GM12878 (cell line): ENCODE data around the gene PSMD12. TPM values are rescaled to one million over a fixed set of nuclear protein-coding genes. Genes with fewer than 3 reads are reported as not detected.

Source experiments
- ATAC-seq: fragments of 200-7000 bp; cut with Tn5 transposase; 3 replicates; pipeline ENCODE4 v1.9.1; 2020; ENCODE audit warnings: mild to moderate bottlenecking, moderate library complexity
- BruUV-seq: library from RNA; stranded (reverse); fragments of 400-500 nt; replicated peaks from 2 replicates; lab custom pipeline; 2021; lab: Mats Ljungman, UMichigan
- CTCF ChIA-PET: fragments of 300-600 bp; sonication (Branson Sonifier 250); formaldehyde crosslinking; extraction: SDS; loops from one replicate; lab custom pipeline; 2021; ENCODE audit warnings: inconsistent platforms; lab: Yijun Ruan, JAX
- POLR2A ChIA-PET: fragments of 350-600 bp; formaldehyde crosslinking; extraction: SDS; loops from one replicate; lab custom pipeline; 2021; ENCODE audit warnings: inconsistent platforms; lab: Charles Lee
- RAD21 ChIA-PET: fragments of 300-600 bp; sonication (Branson Sonifier 250); formaldehyde crosslinking; loops from one replicate; lab custom pipeline; 2023; ENCODE audit warnings: antibody characterized with exemption; ENCODE audit not compliant: unreplicated experiment; lab: Charles Lee
- SMC1A ChIA-PET: fragments of 300-600 bp; sonication (Branson Sonifier 250); formaldehyde crosslinking; loops from one replicate; lab custom pipeline; 2023; ENCODE audit not compliant: unreplicated experiment, uncharacterized antibody; lab: Charles Lee
- DNase-seq: peaks from one replicate; pipeline ENCODE4 v3.0.0-alpha.2; 2011; ENCODE audit warnings: low read depth, low spot score
- FAIRE-seq: peaks from 3 replicates; lab custom pipeline; 2011; peaks lifted over from hg19 to GRCh38; lab: Jason Lieb, UNC
- H2AFZ ChIP-seq: 2 replicates; pipeline ENCODE4 v1.6.0; 2011; ENCODE audit warnings: low read depth, low read length, control low read depth; ENCODE audit not compliant: control insufficient read depth
- H3K27ac ChIP-seq: 2 replicates; pipeline ENCODE4 v1.5.1; 2011; ENCODE audit warnings: control low read depth; ENCODE audit not compliant: control insufficient read depth, insufficient read depth
- H3K27me3 ChIP-seq, 2 experiments: replicated peaks in 1 of 2; 2 replicates each; pipeline versions ENCODE4 v1.6.0 to v1.6.1; 2011; ENCODE audit warnings: low read length in 1 of 2; ENCODE audit not compliant: control insufficient read depth in 2 of 2, insufficient read depth in 2 of 2
- H3K36me3 ChIP-seq, 2 experiments: 2 replicates each; pipeline ENCODE4 v1.5.1; 2011; ENCODE audit warnings: low read length in 1 of 2; ENCODE audit not compliant: control insufficient read depth in 2 of 2, insufficient read depth in 2 of 2
- H3K4me1 ChIP-seq: 2 replicates; pipeline ENCODE4 v1.6.1; 2011; ENCODE audit warnings: mild to moderate bottlenecking, low read length, moderate library complexity, mixed read lengths; ENCODE audit not compliant: control insufficient read depth, insufficient read depth
- H3K4me2 ChIP-seq: 2 replicates; pipeline ENCODE4 v1.6.0; 2011; ENCODE audit warnings: control low read depth; ENCODE audit not compliant: control insufficient read depth, insufficient read depth
- H3K4me3 ChIP-seq: fragments of 200-600 bp; sonication (generic); 2 replicates; pipeline ENCODE4 v1.5.1; 2016
- H3K79me2 ChIP-seq: 2 replicates; pipeline ENCODE4 v1.6.0; 2011; ENCODE audit warnings: low read length; ENCODE audit not compliant: control insufficient read depth, insufficient read depth
- H3K9ac ChIP-seq: 2 replicates; pipeline ENCODE4 v1.8.0; 2011; ENCODE audit warnings: low read length, control low read depth, mixed read lengths; ENCODE audit not compliant: control insufficient read depth, insufficient read depth
- H3K9me3 ChIP-seq: replicated peaks from 3 replicates; pipeline ENCODE4 v1.5.1; 2011; ENCODE audit warnings: mild to moderate bottlenecking, low read length; ENCODE audit not compliant: control insufficient read depth, insufficient read depth
- H4K20me1 ChIP-seq: 2 replicates; pipeline ENCODE4 v1.6.0; 2011; ENCODE audit not compliant: control insufficient read depth, insufficient read depth
- BCLAF1 ChIP-seq: fragments of 450-650 bp; IDR thresholded peaks from 2 replicates; pipeline ENCODE4 v1.6.1; 2017; ENCODE audit warnings: antibody characterized with exemption, mild to moderate bottlenecking, moderate library complexity
- CBX3 ChIP-seq: fragments of 200-600 bp; sonication (generic); IDR thresholded peaks from 2 replicates; pipeline ENCODE4 v1.6.1; 2016; ENCODE audit warnings: low read depth, borderline replicate concordance
- EZH2 ChIP-seq: IDR thresholded peaks from 2 replicates; pipeline ENCODE4 v1.6.1; 2012; ENCODE audit warnings: low read depth, mild to moderate bottlenecking, control low read depth, inconsistent platforms, low read length, borderline replicate concordance; ENCODE audit not compliant: control insufficient read depth
- GATAD2B ChIP-seq: fragments of 450-650 bp; conservative IDR thresholded peaks from 2 replicates; pipeline ENCODE4 v1.6.1; 2017; ENCODE audit warnings: low read depth, mild to moderate bottlenecking, moderate library complexity
- HDAC6 ChIP-seq: fragments of 200-600 bp; sonication (generic); IDR thresholded peaks from one replicate; pipeline ENCODE4 v1.8.0; 2017; ENCODE audit warnings: antibody characterized with exemption; ENCODE audit not compliant: unreplicated experiment
- IRF5 ChIP-seq: fragments of 450-650 bp; IDR thresholded peaks from 2 replicates; pipeline ENCODE4 v1.6.1; 2017; ENCODE audit warnings: borderline replicate concordance
- JUNB ChIP-seq: IDR thresholded peaks from 2 replicates; pipeline ENCODE4 v1.6.1; 2016; ENCODE audit warnings: antibody characterized with exemption, mild to moderate bottlenecking
- KAT2A ChIP-seq: conservative IDR thresholded peaks from 2 replicates; pipeline ENCODE4 v1.6.1; 2011; ENCODE audit warnings: low read depth, low read length; ENCODE audit not compliant: control insufficient read depth
- MTA3 ChIP-seq: IDR thresholded peaks from 2 replicates; pipeline ENCODE4 v1.6.1; 2012; ENCODE audit warnings: low read length, inconsistent platforms, borderline replicate concordance
- NFIC ChIP-seq: IDR thresholded peaks from 2 replicates; pipeline ENCODE4 v1.6.1; 2012; ENCODE audit warnings: low read depth, mild to moderate bottlenecking, inconsistent platforms, low read length, moderate library complexity
- ZNF592 ChIP-seq: fragments of 450-650 bp; IDR thresholded peaks from 2 replicates; pipeline ENCODE4 v1.6.1; 2017; ENCODE audit warnings: mild to moderate bottlenecking, moderate library complexity
- WGBS: methylation state at CpG from one replicate; pipeline ENCODE4 v1.1.6; 2016; ENCODE audit warnings: low lambda C conversion rate; ENCODE audit not compliant: insufficient replicate concordance, insufficient coverage; ENCODE audit errors: missing lambda C conversion rate; 5-methylcytosine and 5-hydroxymethylcytosine counted together
- in situ Hi-C: fragments of 300-500 bp; cut with MboI; formaldehyde crosslinking; loops from 9 replicates; pipeline ENCODE4 v1.14.3; 2018; ENCODE audit warnings: mixed read lengths
- intact Hi-C: fragments of 100-400 bp; cut with micrococcal nuclease; formaldehyde crosslinking; loops from one replicate; pipeline ENCODE4 v1.14.2; 2022; ENCODE audit not compliant: unreplicated experiment
- polyA plus RNA-seq, 11 experiments: library from polyadenylated mRNA; depleted of rRNA in 4 of 11; unstranded in 6 of 11; stranded (reverse) in 5 of 11; fragments of >200 nt; fragmentation: Nextera tagmentation in 4 of 11; fragmentation: Illumina TruSeq in 1 of 11; extraction: Ambion mirVana in 4 of 11; extraction: Trizol in 1 of 11; gene quantifications; 1 replicate in 1 of 11; 2 replicates in 10 of 11; pipeline versions ENCODE4 v1.2.1 to v1.2.3, GENCODE V29; 2011 to 2016; ENCODE audit warnings: inconsistent platforms in 2 of 11, missing spikeins in 2 of 11, low read depth in 1 of 11
- total RNA-seq, 4 experiments: library from RNA; depleted of rRNA in 3 of 4; stranded (reverse); fragments of >200 nt in 3 of 4; fragmentation: Illumina TruSeq in 1 of 4; extraction: Trizol in 1 of 4; gene quantifications; 2 replicates each; pipeline versions ENCODE4 v1.2.1 to v1.2.3, GENCODE V29; 2013 to 2021
- TF ChIP-seq, protein P1 (sequence below): IDR thresholded peaks from 2 replicates; pipeline ENCODE4 v1.6.1; 2011; ENCODE audit warnings: borderline replicate concordance, low read depth, mild to moderate bottlenecking, moderate library complexity, mixed read lengths, low read length; ENCODE audit not compliant: insufficient read depth; ENCODE audit errors: extremely low read length
- TF ChIP-seq, protein P2 (sequence below): fragments of 450-650 bp; IDR thresholded peaks from 2 replicates; pipeline ENCODE4 v1.6.1; 2016; ENCODE audit warnings: mild to moderate bottlenecking

Gene PSMD12
- total and polyA plus RNA-seq, 10 of the 15 experiments (the other 5 are each of a cell fraction or from before 2014, with no cell fraction given) = 19.8 to 149 (median 47.5) TPM

- H3K4me1 ChIP-seq = no peaks in the 10 kb centered on the region
- DNase-seq (no peak), ATAC-seq (no peak), FAIRE-seq (no peak)
- no peaks in the 10 kb centered on the region for H3K9me3 ChIP-seq
- H4K20me1 ChIP-seq = no peaks in the 10 kb centered on the region
- ChIA-PET SMC1A (interaction anchor here (1.5 kb wide), 1 partner anchor 12 kb away, joined by 7 read pairs; no protein-coding TSS in a partner anchor), RAD21 (no interaction called here), POLR2A (interaction anchor here (0.6 kb wide), 2 partner anchors 547 to 1844 kb away, joined by 3 read pairs; no protein-coding TSS in a partner anchor), CTCF (interaction anchor here (0.8 to 1.2 kb wide), 2 partner anchors 10 to 16 kb away, joined by 3 to 4 read pairs; no protein-coding TSS in a partner anchor)
- intact Hi-C loops (no loop called here), in situ Hi-C loops (no loop called here)
- H3K4me3 ChIP-seq = no peak overlapping the region
- no peak overlapping the region for H3K4me2 ChIP-seq
- no peak overlapping the region for H3K9ac ChIP-seq
- BruUV-seq = no TSS peak
- no peaks in the 10 kb centered on the region for H3K27me3 ChIP-seq
- H3K27ac ChIP-seq = no peak overlapping the region
- WGBS = 97% methylated on average over 1 of the region's 1 CpG
- no peak overlapping the region for H2AFZ ChIP-seq
- H3K36me3 ChIP-seq = peaks cover 7 to 31% of the 10 kb centered on the region in 2 experiments; a peak in 3 of 4 replicates
- no peaks in the 10 kb centered on the region for H3K79me2 ChIP-seq
- no peak for TF ChIP-seq IRF5
- TF ChIP-seq ZNF592 = no peak
- TF ChIP-seq EZH2 = no peak
- TF ChIP-seq JUNB = no peak
- TF ChIP-seq CBX3 = no peak
- TF ChIP-seq KAT2A = no peak
- TF ChIP-seq BCLAF1 = no peak
- TF ChIP-seq HDAC6 = no peak
- TF ChIP-seq NFIC = no peak
- TF ChIP-seq, protein P1, sequence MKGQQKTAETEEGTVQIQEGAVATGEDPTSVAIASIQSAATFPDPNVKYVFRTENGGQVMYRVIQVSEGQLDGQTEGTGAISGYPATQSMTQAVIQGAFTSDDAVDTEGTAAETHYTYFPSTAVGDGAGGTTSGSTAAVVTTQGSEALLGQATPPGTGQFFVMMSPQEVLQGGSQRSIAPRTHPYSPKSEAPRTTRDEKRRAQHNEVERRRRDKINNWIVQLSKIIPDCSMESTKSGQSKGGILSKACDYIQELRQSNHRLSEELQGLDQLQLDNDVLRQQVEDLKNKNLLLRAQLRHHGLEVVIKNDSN = no peak
- TF ChIP-seq GATAD2B = no peak
- no peak for TF ChIP-seq MTA3
- TF ChIP-seq, protein P2, sequence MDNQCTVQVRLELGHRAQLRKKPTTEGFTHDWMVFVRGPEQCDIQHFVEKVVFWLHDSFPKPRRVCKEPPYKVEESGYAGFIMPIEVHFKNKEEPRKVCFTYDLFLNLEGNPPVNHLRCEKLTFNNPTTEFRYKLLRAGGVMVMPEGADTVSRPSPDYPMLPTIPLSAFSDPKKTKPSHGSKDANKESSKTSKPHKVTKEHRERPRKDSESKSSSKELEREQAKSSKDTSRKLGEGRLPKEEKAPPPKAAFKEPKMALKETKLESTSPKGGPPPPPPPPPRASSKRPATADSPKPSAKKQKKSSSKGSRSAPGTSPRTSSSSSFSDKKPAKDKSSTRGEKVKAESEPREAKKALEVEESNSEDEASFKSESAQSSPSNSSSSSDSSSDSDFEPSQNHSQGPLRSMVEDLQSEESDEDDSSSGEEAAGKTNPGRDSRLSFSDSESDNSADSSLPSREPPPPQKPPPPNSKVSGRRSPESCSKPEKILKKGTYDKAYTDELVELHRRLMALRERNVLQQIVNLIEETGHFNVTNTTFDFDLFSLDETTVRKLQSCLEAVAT = no peak
Measured at GRCh38 chr17:67349420-67349819, 17.0 kb downstream of the PSMD12 start.
